Measurements from ENCODE around the gene PRIM2.
"Not testable (repeated sequence)": the region's sequence is repeated elsewhere in the genome, so short reads cannot be mapped to it uniquely, and the experiment has no call there.

PRIM2 gene

DNA sequence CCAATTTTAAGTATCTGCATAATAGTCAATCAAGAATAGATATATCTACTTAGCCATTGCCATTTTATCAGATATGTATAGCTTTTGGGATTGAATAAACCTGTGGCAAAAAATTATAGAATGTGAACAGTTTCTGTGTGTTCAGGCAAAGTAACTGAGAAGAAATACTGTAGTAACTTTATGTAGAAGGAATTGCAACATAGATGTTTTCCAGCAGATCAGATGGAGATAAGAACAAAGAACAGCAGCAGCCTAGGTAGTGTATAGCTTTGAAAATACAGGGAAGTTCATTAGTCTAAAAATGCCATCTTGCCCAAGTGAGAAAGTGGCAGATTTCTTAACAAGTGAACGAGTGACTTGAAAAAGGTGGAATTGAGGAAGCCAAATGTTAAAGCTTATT lies 197.7 kb downstream of the PRIM2 start:
- not testable (repeated sequence) for DNase-seq

DNA sequence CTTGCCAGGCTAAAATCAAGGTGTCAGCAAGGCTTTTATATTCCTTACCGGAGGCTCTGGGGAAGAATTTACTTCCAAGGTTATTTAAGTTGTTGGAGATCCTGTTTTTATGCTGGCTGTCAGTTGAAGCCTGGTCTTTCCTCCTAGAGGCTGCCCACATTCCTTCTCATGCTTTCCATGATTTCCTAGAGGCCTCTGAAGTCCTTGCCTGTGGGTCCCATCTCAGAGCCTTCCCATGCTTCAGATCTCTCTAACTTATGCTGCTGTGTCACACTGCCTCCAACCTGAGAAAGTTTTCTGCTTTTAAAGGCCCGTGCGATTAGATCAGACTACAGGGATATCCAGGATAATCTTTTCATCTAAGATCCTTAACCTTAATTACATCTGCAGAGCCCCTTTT lies 198.4 kb downstream of the PRIM2 start:
- not testable (repeated sequence) for DNase-seq

DNA sequence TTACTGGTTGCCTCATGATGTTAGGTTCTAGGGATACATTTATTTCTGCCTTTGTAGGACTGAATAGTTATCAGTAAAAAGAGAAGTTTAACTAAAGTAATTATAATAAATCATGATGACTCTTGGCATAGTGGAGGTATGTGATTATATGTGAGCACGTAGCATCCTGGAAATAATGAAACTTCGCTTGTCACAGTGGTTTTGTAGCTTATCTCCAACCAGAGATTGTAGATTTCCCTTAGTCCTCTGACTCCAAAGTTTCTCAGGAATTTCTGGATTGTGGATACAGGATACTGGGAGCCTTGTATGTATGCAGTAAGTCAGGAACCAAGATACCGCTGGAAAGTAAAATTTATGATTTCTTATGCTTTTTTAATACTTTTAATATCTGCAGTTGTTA lies 199.3 kb downstream of the PRIM2 start:
- not testable (repeated sequence) for DNase-seq

DNA sequence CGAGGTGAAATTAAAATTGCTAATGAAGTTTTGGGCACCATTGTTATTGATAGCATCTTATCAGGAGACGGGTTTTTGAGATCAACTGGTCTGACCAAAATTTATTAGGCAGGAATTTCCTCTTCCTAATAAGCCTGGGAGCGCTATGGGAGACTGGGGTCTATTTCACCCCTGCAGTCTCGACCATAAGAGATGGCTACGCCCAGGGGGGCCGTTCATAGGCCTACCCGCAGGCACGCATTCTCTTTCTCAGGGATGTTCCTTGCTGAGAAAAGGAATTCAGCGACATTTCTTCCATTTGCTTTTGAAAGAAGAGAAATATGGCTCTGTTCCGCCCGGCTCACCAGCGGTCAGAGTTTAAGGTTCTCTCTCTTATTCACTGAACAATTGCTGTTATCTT lies 201.8 kb downstream of the PRIM2 start:
- not testable (repeated sequence) for DNase-seq

DNA sequence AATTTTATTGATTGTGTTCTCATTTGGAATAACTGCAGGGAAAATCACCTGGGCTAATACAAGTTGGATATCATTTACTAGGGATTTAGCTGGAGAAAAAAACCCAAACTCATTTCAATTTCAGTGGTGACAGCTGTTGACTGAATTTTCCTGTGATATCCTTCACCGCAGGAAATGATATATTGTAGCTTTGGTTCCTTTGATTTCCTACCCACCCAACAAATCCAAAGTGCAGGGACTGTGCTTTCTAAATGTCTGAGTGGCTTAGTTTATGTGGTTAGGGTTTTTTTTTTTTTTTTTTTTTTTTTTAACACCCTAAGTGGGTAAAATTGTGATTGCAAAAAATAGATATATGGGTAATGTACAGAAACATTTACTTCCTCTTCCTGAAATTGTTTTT lies 203.7 kb downstream of the PRIM2 start:
- DNase-seq = not testable (repeated sequence)

DNA sequence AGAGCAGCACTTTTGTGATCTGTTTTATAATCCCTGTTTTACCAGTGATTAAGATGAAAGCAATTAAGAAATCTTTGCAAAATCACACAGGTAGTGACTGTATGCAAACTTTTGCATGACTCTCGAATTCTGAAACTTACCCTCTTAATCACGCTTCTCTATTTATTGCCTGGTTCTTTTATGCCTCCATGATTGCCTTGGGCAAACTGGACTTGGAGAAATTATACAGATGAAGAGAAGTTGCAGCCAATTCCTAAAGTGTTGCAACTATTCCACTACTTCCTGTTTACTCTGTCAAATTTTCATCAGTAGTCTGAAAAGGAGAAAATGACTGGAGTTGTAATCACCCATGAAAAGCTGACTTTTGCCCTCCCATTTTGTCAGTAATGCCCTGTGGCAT lies 205.8 kb downstream of the PRIM2 start:
- DNase-seq = not testable (repeated sequence)

DNA sequence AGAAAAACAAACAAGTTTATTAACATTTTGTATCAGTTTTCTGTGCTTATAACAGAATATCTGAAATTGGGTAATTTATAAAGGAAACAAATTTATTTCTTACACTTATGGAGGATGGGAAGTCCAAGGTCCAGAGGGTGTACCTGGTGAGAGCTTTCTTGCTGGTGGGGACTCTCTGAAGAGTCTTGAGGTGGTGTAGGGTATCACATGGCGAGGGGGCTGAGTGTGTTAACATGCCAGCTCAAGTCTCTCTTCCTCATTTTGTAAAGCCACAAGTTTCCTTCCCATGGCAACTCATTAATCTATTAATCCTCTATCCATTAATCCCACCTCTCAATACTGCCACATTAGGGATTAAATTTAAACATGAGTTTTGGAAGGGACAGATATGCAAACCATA lies 212.3 kb downstream of the PRIM2 start:
- DNase-seq = not testable (repeated sequence)

DNA sequence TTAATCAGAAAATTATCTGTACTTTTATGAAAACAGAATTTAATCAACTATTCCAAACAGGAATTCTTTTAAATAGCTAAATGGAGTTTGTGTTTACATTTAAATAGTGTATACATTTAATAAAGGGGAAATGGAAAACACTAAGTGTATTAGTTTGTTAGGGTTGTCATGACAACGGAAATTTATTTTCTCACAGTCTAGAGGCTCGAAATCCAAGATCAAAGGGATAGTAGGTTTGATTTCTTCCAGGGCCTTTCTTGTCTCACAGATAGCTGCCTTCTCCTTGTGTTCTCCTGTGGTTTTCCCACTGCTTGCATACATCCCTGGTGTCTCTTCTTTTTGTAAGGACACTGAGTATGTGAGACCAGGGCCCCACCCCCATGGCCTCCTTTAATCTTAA lies 215.2 kb downstream of the PRIM2 start:
- not testable (repeated sequence) for DNase-seq

DNA sequence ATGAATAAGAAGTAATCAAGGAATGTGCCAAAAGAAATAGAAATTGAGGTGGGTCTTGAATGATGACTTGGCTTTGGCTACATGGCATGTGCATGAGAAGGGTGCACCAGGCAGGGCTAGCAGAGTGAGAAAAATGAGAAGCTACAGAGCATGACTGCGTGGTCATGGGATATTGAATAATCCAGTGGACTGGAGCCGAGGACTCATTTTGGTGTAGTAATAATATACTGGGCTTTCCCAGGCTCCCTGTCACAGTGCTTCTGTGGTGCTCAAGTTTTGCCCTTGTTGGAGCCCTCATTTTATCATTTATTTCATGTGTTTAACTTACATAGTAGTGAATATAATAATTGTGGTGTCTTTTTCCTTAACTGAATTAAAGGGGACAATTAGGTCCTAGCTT lies 217.7 kb downstream of the PRIM2 start:
- not testable (repeated sequence) for DNase-seq

DNA sequence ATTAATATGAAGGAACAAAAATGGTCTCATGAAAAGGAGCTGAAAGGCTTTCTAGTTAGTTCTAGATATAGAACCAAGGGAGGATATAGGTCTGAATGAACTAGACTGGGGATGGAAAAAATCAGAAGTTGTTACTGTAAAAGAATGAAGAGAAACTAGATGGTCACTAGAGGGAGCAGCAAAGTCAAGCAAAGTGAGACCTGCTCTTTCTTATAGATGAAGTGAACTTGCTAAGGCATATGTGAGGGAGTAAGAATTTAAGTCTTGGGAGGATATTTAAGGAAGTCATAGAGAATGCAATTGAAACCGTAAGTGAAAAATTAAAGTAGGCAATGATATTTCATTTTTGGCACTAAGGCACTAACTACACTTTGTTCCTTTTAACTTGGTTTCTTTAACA lies 218.6 kb downstream of the PRIM2 start:
- DNase-seq = not testable (repeated sequence)

DNA sequence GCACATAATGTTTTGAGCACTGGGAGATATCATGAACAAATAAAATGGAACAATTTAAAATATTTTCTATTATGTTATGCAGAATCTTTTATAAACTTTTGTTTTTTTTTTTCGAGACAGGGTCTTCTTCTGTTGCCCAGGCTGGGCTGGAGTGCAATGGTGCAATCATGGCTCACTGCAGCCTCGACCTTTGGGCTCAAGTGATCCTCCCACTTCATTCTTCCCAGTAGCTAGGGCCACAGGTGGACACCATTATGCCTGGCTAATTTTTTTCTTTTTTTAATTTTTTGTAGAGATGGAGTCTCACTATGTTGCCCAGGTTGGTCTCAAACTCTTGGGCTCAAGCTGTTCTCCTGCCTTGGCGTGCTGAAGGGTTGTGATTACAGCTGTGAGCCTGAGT lies 220.5 kb downstream of the PRIM2 start:
- DNase-seq = not testable (repeated sequence)

DNA sequence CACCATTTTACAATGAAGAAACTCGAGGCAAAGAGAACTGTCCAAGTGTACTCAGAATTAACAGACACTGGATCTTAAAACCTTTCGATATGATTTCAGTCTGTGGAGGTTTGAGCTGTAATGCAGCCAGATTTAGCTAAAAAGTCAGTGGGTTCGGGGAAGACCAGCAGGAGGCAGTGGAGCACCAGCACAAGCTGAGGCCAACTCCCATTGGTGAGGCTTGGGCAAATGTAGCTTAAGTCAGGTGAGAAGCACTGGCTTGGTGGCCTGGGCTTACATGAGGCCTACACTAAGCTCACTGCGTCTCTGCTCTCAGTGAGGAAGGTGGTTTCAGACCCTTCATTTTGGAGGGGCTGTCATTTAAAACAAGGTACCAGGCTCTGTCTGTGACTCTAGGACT lies 234.5 kb downstream of the PRIM2 start:
- not testable (repeated sequence) for DNase-seq

DNA sequence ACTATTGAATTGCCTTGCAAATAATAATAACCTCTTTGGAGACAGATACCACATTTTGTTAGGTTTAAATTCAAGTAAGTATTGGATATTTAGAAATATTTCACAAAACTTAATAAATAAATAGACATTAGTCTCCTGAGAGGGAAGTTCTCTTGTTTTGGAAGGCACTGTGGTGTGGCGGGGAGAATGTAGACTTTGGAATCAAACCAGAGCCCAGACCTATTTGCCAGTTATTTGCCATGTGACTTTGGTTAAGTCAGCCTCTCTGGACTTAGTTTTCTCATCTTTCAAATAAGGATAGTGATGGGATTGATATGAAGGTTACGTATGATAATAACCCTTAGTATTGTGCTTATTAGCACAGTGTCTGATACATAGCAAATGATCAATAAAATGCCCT lies 240.4 kb downstream of the PRIM2 start:
- DNase-seq = not testable (repeated sequence)

DNA sequence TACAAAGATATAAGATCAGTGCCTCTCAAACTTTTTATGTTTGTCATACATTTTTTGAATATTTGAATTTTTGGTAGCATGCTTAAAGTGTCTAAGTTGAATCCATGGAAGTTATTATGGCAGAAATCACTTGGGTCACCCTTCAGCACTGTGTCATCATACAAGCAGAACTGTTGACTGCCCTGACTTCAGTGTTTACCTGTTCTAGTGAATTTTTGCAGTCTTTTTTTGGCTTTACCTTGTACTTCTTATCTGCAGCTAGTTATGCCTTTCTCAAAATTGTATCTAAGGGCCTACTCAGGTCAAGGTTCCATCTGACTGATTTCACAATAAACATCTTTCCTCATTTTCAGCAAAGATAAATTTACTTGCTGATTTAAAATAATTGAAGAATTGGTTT lies 241.7 kb downstream of the PRIM2 start:
- DNase-seq = not testable (repeated sequence)

DNA sequence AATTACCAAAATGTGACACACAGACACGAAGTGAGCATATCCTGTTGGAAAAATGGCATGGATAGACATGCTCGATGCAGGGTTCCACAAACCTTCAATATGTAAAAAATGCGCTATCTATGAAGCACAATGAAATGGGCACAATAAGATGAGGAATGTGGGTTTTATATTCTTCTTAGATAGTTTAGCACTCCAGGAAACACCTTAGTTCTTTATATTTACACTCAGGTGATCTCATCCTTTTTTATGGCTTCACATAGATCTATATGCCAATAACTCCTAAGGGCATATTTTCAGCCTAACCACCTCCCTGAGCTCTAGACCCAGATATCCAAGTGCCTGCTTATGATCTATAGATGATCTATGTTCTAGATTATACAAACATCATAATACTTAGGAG lies 244.8 kb downstream of the PRIM2 start:
- DNase-seq = not testable (repeated sequence)

DNA sequence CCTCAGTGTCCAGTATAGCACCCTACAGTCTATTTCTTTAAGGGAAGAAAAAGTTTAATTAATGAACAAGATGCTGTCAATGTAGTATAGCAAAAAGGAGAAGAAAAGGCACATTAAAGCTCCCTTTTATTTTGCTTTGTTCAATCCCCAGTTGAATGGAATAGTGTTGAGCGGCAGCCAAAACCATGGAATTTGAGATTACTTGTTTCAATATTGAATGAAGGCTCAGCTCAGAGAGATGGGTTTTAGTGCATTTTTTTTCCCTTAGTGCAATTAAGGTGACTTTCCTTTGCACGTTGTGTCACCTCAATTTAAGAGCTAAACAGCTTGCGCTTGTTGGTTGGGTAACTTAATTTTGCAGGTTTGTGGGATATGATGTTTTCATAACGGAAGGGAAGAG lies 254.7 kb downstream of the PRIM2 start:
- DNase-seq = not testable (repeated sequence)

DNA sequence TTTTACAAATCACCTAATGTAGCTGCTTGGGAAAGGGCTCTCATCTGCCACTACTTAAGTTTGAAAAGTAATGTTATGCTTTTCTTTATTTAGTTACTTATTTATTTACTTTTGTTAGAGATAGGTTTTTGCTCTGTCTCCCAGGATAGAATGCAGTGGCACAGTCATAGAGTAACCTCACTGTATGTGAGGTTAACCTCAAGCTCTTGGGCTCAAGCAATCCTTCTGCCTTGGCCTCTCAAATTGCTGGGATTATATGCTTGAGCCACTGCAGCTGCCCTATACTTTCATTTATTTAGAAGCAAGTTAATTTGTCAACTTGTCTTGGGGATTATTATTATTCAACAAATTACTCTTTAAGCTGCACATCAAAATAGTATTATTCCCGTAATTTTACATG lies 255.4 kb downstream of the PRIM2 start:
- DNase-seq = not testable (repeated sequence)

DNA sequence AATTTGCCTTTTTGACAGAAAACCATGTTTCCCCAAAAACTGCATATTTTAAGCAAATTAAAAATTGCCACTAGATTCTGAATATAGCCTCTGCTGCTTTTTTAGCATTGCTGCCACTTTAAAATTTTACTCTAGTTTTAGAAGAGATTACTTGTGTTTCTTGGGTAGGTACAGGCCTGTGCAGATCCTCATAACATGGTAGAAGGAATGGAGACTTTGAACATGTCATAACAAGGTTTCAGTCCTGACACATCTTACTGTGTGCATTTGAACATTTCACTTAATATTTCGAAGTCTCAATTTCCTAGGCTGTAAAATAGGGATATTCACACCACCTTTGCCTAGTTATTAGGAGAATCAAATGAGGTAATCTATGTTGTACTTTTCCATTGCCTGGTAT lies 259.6 kb downstream of the PRIM2 start:
- DNase-seq = not testable (repeated sequence)

DNA sequence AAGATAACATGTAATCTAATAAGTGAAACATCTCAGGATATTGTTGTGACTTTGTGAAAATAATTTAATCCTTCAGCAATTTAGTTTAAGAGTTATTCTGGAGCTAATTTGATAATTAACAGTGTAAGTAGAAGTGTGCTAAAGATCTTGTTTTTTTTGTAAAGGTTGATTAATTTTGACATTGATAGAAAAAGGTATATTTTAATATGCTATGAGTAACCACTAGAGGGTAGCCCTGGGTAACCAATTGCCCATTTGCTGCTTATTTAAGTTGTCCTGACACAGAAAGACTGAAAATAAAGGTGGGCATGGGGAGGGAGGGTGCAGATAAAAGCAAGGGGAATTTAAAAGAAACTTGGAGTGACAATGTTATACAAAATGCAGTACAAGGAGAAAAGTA lies 262.1 kb downstream of the PRIM2 start:
- not testable (repeated sequence) for DNase-seq

DNA sequence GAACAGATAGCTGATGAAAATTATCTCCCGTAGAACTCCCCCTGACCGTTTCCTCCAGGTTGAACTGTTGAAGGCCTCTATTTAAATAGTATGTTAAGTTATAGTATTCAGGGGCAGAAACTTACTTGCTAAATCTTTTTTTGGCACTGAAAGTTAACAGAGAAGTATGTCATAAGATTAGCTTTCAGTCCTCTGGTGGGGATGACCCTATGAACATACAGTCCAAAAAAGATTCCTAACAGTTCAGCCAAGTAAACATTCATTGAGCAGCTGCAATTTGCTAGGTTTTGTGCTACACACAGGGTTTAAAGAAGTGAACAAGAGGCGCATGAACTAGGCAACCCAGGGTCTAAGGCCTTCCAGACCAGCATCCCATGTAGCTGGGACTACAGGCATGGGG lies 264.2 kb downstream of the PRIM2 start:
- DNase-seq = not testable (repeated sequence)

DNA sequence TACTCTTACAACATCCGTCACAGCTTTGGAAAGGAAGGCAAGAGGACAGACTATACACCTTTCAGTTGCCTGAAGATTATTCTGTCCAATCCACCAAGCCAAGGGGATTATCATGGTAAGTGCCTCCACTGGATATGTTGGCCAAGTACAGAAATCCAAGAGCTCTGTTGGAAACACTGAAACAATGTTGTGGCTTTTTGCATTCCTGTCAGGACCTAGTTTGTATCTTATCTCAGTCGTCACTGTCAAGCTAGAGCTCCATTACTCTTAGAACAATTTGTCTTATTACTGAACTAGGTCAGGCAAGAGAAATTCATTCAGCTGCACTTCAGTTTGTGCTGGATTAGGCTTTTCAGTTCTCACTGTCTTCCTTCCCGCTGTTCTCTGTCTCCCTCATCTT lies 283.7 kb downstream of the PRIM2 start:
- not testable (repeated sequence) for DNase-seq

DNA sequence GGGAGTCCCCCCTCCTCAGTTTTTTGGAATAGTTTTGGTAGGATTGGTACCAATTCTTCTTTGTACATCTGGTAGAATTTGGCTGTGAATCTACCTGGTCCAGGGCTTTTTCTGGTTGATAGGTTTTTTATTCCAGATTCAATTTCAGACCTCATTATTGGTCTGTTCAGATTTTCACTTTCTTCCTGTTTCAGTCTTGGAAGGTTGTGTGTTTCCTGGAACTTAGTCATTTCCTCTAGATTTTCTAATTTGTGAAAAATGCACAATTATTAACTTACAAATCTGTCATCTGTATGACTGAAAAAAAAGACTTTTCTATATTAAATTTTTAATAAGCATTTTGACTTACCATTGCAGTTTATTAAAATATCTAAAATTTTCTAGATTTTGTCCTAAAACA lies 287.9 kb downstream of the PRIM2 start:
- not testable (repeated sequence) for DNase-seq

DNA sequence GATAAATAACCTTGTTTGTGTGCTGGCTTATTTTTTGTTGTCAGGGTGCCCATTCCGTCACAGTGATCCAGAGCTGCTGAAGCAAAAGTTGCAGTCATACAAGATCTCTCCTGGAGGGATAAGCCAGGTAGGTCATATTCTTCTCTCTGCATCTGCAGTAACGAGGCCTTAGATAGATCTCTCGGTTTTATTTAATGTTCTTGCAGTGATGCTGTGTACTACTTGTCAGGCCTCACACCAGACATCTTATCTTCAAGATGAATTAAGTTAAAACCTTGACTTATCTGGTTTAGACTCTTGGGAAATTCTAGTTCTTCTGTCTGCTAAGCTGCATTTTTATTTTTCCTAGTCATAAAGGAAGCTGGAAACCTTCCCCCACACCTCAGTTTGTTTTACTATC lies 288.9 kb downstream of the PRIM2 start:
- not testable (repeated sequence) for DNase-seq

DNA sequence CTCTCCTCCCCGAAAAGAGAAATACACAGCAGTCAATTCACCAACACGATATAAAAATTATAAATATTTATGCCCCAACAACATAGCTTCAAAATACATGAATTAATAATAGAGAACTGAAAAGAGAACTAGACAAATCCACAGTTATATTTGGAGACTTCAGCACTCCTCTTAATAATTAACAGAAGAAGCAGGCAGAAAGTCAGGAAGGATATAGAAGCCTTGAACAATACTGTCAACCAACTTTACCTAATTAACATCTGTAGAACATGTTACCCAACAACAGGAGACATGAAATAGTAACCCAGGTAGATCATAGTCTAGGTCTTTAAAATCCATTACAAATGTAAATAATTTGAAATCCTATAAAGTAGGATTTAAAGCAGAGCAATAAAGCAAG lies 293.2 kb downstream of the PRIM2 start:
- not testable (repeated sequence) for DNase-seq

DNA sequence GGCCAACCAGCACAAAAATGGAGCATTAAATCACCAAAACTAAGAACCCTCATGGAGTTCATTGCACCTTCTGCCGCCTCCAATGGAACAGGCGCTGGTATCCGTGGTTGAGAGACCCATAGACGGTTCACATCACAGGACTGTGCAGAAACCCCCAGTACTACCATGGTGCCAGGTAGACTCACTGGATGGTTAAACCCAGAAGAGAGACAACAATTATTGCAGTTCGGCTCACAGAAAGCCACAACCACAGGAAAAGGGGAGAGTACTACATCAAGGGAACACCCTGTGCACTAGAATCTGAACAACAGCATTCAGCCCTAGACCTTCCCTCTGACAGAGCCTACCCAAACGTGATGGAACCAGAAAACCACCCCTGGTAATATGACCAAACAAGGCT lies 301.5 kb downstream of the PRIM2 start:
- not testable (repeated sequence) for DNase-seq

DNA sequence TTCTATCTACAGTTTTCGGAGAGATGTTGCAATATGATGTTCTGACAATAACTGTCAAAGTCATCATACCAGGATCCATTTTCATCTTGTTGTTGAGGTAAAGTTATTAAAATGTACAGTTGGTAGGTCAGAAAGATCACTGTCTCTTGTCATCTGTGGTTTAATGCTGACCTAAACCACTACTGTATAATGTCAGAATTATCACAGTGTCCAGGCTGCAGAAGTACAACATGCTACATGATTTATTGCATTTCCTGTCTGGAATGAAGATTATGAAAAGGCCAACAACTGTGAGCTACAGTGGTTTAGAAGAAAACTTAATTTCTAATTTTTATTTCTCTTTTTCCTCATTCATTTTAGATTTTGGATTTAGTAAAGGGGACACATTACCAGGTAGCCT lies 314.3 kb downstream of the PRIM2 start:
- not testable (repeated sequence) for DNase-seq
